Measurements from ENCODE around the gene FBXL22. TPM values are rescaled to one million over a fixed set of nuclear protein-coding genes. Genes with fewer than 3 reads are reported as not detected.

FBXL22 gene
- total and polyA plus RNA-seq, 2 of the 8 experiments (the other 6 are each of a cell fraction or from before 2014, with no cell fraction given) = 0.09 to 0.47 TPM

GRCh38 chr15:63593705-63594671, 3.2 kb upstream of the FBXL22 start (continued):
- TF ChIP-seq KDM1A (IDR thresholded peaks at IDR 0.05; ENCODE audit: borderline replicate concordance, low read length) (no peak), NRF1 (IDR thresholded peaks at IDR 0.05; ENCODE audit: low read depth, low read length) (no peak), ZNF274 (IDR thresholded peaks at IDR 0.05; ENCODE audit: borderline replicate concordance, extremely low read depth, low read length) (no peak), SRF (IDR thresholded peaks at IDR 0.05; ENCODE audit: low read depth, low read length) (no peak), NANOG (IDR thresholded peaks at IDR 0.05; ENCODE audit: insufficient read depth, low read depth, low read length, poor library complexity, severe bottlenecking) (no peak), TCF12 (IDR thresholded peaks at IDR 0.05; ENCODE audit: low read depth, low read length) (no peak)
- TF ChIP-seq, protein P1, sequence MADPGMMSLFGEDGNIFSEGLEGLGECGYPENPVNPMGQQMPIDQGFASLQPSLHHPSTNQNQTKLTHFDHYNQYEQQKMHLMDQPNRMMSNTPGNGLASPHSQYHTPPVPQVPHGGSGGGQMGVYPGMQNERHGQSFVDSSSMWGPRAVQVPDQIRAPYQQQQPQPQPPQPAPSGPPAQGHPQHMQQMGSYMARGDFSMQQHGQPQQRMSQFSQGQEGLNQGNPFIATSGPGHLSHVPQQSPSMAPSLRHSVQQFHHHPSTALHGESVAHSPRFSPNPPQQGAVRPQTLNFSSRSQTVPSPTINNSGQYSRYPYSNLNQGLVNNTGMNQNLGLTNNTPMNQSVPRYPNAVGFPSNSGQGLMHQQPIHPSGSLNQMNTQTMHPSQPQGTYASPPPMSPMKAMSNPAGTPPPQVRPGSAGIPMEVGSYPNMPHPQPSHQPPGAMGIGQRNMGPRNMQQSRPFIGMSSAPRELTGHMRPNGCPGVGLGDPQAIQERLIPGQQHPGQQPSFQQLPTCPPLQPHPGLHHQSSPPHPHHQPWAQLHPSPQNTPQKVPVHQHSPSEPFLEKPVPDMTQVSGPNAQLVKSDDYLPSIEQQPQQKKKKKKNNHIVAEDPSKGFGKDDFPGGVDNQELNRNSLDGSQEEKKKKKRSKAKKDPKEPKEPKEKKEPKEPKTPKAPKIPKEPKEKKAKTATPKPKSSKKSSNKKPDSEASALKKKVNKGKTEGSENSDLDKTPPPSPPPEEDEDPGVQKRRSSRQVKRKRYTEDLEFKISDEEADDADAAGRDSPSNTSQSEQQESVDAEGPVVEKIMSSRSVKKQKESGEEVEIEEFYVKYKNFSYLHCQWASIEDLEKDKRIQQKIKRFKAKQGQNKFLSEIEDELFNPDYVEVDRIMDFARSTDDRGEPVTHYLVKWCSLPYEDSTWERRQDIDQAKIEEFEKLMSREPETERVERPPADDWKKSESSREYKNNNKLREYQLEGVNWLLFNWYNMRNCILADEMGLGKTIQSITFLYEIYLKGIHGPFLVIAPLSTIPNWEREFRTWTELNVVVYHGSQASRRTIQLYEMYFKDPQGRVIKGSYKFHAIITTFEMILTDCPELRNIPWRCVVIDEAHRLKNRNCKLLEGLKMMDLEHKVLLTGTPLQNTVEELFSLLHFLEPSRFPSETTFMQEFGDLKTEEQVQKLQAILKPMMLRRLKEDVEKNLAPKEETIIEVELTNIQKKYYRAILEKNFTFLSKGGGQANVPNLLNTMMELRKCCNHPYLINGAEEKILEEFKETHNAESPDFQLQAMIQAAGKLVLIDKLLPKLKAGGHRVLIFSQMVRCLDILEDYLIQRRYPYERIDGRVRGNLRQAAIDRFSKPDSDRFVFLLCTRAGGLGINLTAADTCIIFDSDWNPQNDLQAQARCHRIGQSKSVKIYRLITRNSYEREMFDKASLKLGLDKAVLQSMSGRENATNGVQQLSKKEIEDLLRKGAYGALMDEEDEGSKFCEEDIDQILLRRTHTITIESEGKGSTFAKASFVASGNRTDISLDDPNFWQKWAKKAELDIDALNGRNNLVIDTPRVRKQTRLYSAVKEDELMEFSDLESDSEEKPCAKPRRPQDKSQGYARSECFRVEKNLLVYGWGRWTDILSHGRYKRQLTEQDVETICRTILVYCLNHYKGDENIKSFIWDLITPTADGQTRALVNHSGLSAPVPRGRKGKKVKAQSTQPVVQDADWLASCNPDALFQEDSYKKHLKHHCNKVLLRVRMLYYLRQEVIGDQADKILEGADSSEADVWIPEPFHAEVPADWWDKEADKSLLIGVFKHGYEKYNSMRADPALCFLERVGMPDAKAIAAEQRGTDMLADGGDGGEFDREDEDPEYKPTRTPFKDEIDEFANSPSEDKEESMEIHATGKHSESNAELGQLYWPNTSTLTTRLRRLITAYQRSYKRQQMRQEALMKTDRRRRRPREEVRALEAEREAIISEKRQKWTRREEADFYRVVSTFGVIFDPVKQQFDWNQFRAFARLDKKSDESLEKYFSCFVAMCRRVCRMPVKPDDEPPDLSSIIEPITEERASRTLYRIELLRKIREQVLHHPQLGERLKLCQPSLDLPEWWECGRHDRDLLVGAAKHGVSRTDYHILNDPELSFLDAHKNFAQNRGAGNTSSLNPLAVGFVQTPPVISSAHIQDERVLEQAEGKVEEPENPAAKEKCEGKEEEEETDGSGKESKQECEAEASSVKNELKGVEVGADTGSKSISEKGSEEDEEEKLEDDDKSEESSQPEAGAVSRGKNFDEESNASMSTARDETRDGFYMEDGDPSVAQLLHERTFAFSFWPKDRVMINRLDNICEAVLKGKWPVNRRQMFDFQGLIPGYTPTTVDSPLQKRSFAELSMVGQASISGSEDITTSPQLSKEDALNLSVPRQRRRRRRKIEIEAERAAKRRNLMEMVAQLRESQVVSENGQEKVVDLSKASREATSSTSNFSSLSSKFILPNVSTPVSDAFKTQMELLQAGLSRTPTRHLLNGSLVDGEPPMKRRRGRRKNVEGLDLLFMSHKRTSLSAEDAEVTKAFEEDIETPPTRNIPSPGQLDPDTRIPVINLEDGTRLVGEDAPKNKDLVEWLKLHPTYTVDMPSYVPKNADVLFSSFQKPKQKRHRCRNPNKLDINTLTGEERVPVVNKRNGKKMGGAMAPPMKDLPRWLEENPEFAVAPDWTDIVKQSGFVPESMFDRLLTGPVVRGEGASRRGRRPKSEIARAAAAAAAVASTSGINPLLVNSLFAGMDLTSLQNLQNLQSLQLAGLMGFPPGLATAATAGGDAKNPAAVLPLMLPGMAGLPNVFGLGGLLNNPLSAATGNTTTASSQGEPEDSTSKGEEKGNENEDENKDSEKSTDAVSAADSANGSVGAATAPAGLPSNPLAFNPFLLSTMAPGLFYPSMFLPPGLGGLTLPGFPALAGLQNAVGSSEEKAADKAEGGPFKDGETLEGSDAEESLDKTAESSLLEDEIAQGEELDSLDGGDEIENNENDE (IDR thresholded peaks at IDR 0.05; ENCODE audit: insufficient replicate concordance, low read length) = no peak

Data from H1 (cell line).